GM18508 (cell line): Measurements from ENCODE around the gene PANX2.

ENCODE experiments used
- ATAC-seq: cut with Tn5 transposase; IDR thresholded peaks from one replicate; pipeline ENCODE4 v1.9.1; 2021; ENCODE audit warnings: moderate number of reproducible peaks; ENCODE audit not compliant: insufficient read depth, unreplicated experiment

Gene PANX2

DNA sequence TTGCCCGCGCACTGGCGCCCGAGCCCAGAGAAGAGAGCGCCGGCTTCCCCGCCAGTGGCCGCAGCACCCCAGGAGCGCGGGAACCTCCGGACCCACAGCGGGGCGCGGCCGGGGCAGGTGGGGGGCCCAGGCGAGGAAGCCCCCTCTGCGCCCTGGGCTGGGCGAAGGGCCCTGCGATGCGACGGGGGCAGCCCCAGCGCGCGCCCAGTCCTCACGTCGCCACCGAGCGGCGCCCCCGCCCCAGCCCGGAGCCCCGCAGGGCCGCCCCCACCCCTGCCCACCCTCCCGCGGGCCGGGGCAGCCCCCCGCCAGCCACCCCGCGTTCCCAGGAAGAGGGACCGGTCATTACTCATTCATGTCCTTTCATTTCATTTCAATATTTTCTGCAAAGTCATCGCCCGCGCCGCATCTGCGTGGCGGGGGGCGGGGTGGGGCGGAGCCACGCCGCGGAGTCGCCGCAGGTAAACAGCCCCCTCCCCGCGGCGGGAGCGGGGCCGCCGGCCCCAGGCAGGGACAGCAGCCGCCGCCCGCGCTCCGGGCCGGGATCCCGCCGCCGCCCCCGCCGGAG lies 673 bp upstream of the PANX2 start:
- ATAC-seq, result no peak

DNA sequence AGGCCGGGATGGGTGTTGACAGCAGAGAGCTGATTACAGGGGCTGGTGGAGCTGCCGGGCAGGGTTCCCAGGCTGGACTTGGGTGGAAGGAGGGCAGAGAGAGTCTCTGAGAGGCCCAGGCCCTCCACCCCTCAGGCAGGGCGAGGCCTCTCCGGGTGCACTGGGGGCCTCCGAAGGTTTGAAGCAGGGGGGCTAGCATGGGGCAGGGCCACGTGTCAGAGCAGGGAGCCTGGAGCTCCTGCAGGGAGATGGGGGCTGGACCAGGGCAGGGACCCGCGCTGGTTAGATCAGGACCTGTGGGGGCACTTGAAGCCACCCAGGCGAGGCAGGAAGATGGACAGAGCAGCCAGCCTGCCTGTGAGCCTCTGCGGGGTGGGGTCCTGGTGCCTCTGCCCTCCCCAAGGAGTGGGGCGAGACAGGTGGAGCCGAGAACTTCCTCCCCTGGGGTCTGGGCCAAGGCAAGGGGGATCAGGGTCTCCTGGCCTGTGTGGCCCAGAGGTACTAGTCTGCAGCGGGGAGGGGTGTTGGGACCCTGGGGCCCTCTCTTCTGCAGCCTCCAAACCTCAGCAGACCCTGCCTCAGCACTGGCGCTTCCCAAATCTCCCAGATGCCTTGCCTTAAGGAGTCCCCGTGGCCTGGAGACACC lies 911 bp downstream of the PANX2 start:
- ATAC-seq, result no peak

DNA sequence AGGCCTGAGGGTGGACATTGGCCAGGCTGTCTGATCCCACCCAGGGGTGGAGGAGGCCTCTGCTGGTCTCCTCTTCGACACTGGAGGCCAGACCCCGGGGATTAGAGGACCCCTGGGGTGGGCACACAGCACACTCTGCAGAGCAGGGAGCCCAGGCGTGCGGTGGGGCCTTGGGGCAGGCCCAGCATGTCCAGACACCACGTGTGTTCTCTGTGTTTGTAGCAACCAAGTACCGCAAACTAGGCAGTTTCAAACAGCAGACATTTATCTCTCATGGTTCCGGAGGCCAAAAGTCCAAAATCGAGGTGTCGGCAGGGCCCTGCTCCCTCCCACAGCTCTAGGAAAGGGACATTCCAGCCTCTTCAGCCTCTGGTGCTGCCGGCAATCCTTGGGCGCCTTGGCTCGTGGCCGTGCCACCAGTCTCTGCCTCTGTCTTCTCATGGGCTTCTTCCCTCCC lies 1.5 kb downstream of the PANX2 start:
- no peak for ATAC-seq

DNA sequence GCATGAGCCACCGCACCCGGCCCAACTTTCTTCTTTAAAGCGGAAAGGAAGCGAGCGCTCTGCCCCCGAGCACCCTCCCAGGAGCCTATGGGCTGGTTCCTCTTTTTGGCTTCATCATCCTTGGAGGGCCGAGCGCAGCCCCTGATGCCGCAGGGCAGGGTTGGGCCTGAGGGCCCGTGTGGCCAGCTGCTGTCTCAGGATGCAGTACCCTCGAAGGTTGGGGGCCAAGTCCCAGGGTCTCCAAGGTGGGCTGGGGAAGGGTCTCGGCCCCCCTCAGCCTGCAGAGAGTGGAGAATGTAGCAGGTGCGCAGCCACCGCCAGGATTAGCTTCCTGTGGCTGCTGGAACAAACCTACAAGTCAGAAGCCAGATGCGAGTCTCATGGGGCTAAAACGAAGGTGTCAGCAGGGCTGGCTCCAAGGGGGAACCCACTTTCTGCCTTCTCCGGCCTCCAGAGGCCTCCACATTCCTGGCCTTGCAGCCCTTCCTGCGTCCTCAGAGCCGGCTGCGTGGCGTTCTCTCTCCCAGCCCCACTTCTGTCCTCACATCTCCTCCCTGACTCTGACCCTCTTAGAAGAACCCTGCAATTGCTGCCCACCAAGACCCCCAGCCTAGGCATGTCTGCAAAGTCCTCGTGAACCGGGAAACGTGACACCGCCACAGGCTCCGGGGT lies 2.9 kb downstream of the PANX2 start:
- ATAC-seq, result no peak

GRCh38 chr22:50173983-50174355 lies 3.4 kb downstream of the PANX2 start:
- no peak for ATAC-seq

DNA sequence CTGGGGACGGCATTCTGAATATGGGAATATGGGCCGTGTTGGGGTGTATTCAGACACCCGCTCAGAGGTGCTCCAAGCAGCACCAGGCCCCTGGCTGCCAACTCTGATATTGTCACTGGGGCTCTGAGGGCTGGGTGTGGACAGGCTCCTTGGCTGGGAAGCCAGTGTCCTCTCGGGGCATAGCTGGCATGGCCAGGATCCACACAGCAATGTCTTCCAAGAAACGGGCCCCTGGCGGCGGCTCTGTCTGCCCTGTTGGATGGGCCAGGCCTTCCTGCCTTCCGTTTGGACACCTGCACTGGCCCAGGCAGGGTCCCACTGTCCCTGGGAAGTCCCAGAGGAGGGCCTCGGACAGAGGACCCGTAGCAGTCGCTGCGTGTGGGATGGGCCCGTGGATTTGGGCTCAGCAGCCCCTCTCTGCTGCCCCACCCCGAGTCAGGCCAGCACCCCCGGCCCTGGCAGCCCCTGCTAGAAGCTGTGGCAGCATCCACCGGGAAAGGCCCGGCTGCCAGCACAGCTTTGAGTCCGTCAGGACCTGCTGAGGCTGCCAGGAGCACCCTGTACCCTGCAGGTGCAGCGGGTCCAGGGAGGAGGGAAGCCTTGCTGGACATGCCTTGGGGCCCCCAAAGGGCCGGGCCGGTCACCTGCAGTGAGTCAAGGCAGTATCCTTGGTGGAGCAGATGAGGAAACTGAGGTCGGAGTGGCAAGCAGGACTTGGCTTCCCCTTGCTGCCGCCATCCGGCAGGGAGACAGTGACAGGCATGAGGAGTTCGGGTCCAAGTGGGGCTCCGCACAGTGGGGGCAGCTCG lies 4.1 kb downstream of the PANX2 start:
- no peak for ATAC-seq

DNA sequence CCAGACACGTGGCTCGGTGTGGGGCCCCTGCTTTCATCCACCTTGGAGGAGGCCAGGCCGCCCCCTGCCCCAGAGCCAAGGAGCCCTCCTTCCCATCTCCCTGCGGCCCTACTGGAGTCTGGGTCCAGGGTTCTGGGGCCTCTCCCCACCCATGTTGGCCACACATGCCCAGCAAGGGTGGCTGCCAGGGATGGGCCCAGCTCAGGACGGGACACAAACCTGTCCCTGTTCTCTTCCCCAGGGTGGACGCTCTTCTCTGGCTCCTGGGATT lies 4.6 kb downstream of the PANX2 start:
- no peak for ATAC-seq

GRCh38 chr22:50175921-50176849 lies 5.7 kb downstream of the PANX2 start:
- ATAC-seq, result no peak

GRCh38 chr22:50176850-50177536 lies 6.5 kb downstream of the PANX2 start:
- ATAC-seq, result no peak

- ATAC-seq, result no peak
These were observed 7.3 kb downstream of the PANX2 start for GRCh38 chr22:50177537-50178470.

DNA sequence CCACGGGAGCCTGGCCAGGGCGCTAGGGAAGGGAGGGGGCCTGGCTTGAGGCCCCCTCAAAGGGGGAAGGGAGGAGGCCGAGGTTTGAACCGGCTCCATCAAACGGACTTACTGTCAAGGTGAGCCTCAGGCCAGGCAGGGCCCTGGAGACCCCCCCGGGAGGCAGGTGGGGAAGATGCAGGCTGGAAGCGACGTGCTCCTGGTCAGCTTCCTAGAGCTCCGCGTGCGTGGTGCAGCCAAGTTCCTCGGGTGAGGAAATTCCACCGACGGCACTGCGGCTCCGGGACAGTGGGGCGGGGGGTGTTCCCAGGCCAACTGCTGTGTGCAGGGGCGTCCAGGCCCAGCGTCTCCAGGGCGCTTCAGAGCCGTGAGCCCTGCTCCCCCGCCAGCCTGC lies 7.9 kb downstream of the PANX2 start:
- no peak for ATAC-seq

GRCh38 chr22:50178871-50179869 lies 8.6 kb downstream of the PANX2 start:
- ATAC-seq, result no peak

- no peak for ATAC-seq
These were observed 9.6 kb downstream of the PANX2 start for GRCh38 chr22:50179937-50180726.

- ATAC-seq, result no peak
These were observed 10.4 kb downstream of the PANX2 start for GRCh38 chr22:50180727-50181521.

DNA sequence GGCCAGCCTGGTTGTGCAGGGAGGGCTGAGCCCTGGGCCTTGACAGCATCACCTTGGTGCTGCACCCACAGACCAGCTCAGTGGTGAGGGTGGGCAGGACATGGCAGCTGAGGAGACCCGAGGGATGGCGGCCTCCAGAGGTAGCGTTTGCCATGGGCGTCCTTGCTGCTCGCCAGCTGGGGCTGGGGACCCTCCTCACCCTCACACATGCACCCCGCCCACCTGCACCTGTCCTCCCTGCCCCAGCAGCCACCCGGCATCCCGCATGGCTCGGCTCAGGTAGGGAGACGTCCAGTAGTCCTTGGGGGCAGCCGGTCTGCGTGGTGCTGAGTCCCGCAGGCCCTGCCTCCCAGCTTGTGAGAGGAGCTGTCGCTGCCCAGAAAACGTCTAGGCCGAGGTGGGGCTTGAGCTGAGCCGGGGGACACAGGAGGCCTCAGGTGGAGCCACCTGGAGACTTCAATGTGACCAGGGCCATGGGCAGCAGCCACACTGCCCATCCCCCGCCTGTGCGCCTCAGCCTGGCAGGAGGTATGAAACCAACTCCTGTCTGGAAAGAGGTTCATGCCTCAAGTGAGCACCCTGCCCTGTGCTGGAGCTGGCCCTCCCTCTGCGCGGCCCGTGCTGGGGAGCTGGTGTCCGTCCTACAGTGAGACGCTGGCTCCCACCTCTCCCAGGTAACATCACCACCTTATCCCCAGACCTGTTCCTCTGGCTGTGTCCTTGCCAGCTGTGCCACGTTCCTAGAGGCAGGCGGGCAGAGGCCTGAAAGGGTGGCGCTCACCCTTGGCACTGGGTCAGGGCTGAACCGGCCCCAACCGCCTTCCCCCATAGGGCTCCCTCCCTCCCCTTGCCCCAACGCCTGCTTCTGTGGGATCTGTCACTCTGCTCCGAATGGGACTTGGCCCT lies 11.9 kb downstream of the PANX2 start:
- ATAC-seq, result no peak
